ENCODE measurements around the gene ATG16L1. TPM values are rescaled to one million over a fixed set of nuclear protein-coding genes. Genes with fewer than 3 reads are reported as not detected.

Gene ATG16L1
- 10 to 100 TPM; 12.3 to 38.0 (median 22.8) TPM for total RNA-seq

DNA sequence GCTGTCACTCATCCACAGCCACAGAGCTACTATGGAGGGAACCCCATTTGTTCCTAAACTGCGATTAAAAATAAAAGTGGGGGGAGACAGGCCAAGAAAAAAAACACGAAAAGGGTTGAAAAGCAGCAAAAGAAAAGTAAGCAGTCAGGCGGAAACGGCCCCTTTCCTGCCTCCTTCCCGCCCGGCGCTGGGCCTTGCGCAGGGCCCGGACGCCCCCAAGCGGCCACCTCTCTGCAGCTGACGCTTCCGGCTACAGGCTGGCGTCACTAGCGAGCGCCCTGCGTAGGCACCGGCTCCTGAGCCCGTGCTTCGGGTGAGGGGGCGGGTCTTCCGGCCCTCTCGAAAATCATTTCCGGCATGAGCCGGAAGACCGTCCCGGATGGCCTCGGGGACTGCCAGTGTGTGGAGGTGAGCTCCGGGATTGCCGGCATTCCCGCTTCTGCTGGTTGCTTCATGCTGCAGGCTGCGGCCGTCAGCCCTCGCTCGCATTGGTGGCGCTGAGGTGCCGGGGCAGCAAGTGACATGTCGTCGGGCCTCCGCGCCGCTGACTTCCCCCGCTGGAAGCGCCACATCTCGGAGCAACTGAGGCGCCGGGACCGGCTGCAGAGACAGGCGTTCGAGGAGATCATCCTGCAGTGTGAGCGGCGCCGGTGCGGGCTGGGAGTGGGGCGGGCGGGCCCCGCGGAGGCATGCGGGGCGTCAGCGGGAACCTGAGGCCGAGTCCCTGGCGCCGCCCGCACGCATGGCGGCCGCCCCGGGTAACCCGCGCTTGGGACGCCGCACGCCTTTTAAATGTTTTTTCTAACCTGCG, at the start of gene ATG16L1:
Gene ATG16L1, plus strand, starts transcription at position 368 of the 811 bp plus-strand sequence. Its CDS starts 155 bp downstream, at position 523.
- WGBS, 2 donors, result 0% methylated on average over 5 to 8 of the region's 75 CpGs
- Histone ChIP-seq H3K27me3 (no peaks in the 10 kb centered on the region), H3K27ac (peak within 1 kb of the TSS; percentile 91 to 97 (median 92)), H3K4me3 (peak within 1 kb of the TSS; percentile 81 to 98 (median 90)), H3K36me3 (peaks cover 0 to 30% (median 0%) of the 10 kb centered on the region in 3 donors), H3K9me3 (no peaks in the 10 kb centered on the region), H3K4me1 (peaks cover 7 to 57% (median 26%) of the 10 kb centered on the region in 3 donors)
- peak; percentile 65 for DNase-seq
- intact Hi-C loops (cut with DNase I), result no loop called here
- TF ChIP-seq, protein P1, sequence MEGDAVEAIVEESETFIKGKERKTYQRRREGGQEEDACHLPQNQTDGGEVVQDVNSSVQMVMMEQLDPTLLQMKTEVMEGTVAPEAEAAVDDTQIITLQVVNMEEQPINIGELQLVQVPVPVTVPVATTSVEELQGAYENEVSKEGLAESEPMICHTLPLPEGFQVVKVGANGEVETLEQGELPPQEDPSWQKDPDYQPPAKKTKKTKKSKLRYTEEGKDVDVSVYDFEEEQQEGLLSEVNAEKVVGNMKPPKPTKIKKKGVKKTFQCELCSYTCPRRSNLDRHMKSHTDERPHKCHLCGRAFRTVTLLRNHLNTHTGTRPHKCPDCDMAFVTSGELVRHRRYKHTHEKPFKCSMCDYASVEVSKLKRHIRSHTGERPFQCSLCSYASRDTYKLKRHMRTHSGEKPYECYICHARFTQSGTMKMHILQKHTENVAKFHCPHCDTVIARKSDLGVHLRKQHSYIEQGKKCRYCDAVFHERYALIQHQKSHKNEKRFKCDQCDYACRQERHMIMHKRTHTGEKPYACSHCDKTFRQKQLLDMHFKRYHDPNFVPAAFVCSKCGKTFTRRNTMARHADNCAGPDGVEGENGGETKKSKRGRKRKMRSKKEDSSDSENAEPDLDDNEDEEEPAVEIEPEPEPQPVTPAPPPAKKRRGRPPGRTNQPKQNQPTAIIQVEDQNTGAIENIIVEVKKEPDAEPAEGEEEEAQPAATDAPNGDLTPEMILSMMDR (IDR thresholded peaks at IDR 0.05), result peak; percentile 86 to 99 (median 98)
- peak in 3 of 4 donors; percentile 53 to 85 (median 70) for TF ChIP-seq POLR2A (IDR thresholded peaks at IDR 0.05)

DNA sequence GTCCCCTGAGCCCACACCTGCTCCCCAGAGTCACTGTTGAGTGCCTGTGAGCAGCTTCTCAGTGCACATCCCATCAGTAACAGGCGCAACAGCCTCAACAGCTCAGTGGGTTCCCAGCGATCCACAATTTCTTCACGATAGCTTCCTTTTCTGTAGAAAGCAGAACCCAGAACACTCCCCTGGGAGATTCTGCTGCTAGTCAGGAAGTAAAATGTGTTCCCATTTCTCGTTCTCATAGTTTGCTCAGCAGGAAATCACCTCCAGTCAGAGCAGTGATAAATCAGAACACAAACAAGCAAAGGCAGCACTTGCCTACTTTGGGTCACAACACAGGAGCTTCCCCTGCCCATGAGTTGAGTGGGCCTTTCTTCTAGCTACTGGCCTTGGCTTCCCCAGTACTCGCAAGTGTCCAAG, 48.9 kb upstream of the ATG16L1 start:
- Histone ChIP-seq H3K9me3 (peaks cover 0 to 13% (median 6%) of the 10 kb centered on the region in 3 donors), H3K27ac (peak overlapping the region in 1 of 4 donors; percentile 5), H3K36me3 (peaks cover 0 to 38% (median 0%) of the 10 kb centered on the region in 3 donors), H3K4me1 (no peaks in the 10 kb centered on the region), H3K4me3 (no peak overlapping the region), H3K27me3 (no peaks in the 10 kb centered on the region)
- TF ChIP-seq POLR2A (IDR thresholded peaks at IDR 0.05), result no peak
- TF ChIP-seq, protein P1 (IDR thresholded peaks at IDR 0.05), result no peak
- no peak for DNase-seq
- 40 to 82% methylated on average over 1 to 3 of the region's 5 CpGs for WGBS, 2 donors
- intact Hi-C loops (cut with DNase I), result no loop called here

DNA sequence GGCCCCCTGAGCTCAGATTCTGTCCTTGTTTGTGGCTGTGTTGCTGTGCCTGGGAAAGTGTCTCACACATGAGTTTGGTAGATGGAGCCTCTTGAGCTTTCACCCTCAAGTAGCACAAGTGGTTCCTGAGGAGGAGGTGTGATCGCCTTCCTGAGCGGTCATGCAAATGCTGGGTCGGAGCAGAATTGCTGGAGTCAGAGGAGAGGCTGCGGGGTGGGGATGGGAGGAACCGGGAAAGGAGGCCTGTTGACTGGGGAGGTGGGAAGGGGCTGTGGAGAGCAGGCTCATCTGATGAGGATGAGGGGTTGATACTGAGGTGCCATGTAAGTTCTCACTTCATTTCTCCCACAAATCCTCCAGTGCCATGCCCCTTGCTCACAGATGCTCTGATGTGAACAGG, 48.4 kb upstream of the ATG16L1 start:
- peaks cover 0 to 33% (median 0%) of the 10 kb centered on the region in 3 donors for H3K36me3 ChIP-seq
- 90 to 97% methylated on average over 5 of the region's 5 CpGs for WGBS, 2 donors
- peaks cover 0 to 13% (median 6%) of the 10 kb centered on the region in 3 donors for H3K9me3 ChIP-seq
- TF ChIP-seq, protein P1 (IDR thresholded peaks at IDR 0.05), result no peak
- TF ChIP-seq POLR2A (IDR thresholded peaks at IDR 0.05), result no peak
- no peak for DNase-seq
- intact Hi-C loops (cut with DNase I), result no loop called here
- H3K27ac ChIP-seq, result peak overlapping the region in 1 of 4 donors; percentile 5
- H3K27me3 ChIP-seq, result no peaks in the 10 kb centered on the region
- H3K4me1 ChIP-seq, result peaks cover 0 to 3% (median 0%) of the 10 kb centered on the region in 3 donors
- no peak overlapping the region for H3K4me3 ChIP-seq

DNA sequence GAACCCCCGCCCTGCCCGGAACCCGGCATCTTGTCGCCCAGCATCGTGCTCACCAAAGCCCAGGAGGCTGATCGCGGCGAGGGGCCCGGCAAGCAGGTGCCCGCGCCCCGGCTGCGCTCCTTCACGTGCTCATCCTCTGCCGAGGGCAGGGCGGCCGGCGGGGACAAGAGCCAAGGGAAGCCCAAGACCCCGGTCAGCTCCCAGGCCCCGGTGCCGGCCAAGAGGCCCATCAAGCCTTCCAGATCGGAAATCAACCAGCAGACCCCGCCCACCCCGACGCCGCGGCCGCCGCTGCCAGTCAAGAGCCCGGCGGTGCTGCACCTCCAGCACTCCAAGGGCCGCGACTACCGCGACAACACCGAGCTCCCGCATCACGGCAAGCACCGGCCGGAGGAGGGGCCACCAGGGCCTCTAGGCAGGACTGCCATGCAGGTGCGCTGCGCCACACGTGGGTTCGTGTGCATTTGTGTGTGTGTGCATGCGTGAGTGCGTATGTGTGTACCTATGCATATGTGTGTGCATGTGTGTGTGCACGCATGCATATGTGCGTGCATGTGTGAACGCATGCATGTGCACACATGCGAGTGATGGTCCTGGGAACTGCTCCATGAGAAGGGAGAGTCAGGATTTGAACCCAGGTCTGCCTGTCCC, 47.1 kb upstream of the ATG16L1 start:
- no peak for DNase-seq
- Histone ChIP-seq H3K4me3 (no peak overlapping the region), H3K4me1 (peaks cover 0 to 17% (median 2%) of the 10 kb centered on the region in 3 donors), H3K36me3 (peaks cover 0 to 26% (median 0%) of the 10 kb centered on the region in 3 donors), H3K27me3 (no peaks in the 10 kb centered on the region), H3K27ac (no peak overlapping the region), H3K9me3 (peaks cover 0 to 13% (median 6%) of the 10 kb centered on the region in 3 donors)
- intact Hi-C loops (cut with DNase I), result no loop called here
- no peak for TF ChIP-seq POLR2A (IDR thresholded peaks at IDR 0.05)
- TF ChIP-seq, protein P1 (IDR thresholded peaks at IDR 0.05), result no peak
- 86 to 92% methylated on average over 14 to 22 of the region's 50 CpGs for WGBS, 2 donors

Measured in esophagus squamous epithelium (tissue), 5 donors.